Measurements from ENCODE around the gene SERPINB1. TPM values are rescaled to one million over a fixed set of nuclear protein-coding genes. Genes with fewer than 3 reads are reported as not detected.

The SERPINB1 gene
- total and polyA plus RNA-seq, 10 of the 15 experiments (the other 5 are each of a cell fraction or from before 2014, with no cell fraction given): 0.45 to 2.4 (median 0.83) TPM

DNA sequence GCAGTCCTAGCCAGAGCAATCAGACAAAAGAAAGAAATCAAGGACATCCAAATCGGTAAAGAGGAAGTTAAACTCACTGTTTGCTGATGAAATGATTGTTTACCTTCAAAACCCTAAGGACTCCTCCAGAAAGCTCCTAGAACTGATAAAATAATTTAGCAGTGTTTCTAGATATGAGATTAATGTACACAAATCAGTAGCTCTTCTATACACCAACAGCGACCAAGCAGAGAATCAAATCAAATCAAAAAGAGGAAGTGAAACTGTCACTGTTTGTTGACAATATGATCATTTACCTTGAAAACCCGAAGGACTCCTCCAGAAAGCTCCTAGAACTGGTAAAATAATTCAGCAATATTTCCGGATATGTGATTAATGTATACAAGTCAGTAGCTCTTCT is 39.8 kb upstream of the SERPINB1 start:
- no peak overlapping the region for H3K27ac ChIP-seq (ENCODE audit: control insufficient read depth, insufficient read depth)
- no peak overlapping the region for H3K9ac ChIP-seq (ENCODE audit: control insufficient read depth, insufficient read depth, low read length)
- H3K27me3 ChIP-seq (replicated peaks in 1 of 2; ENCODE audit: control insufficient read depth in 2 of 2, insufficient read depth in 2 of 2, low read length in 1 of 2): no peaks in the 10 kb centered on the region
- 0% methylated on average over 4 of the region's 4 CpGs for WGBS (ENCODE audit: insufficient coverage, insufficient replicate concordance, low lambda C conversion rate, missing lambda C conversion rate)
- CTCF ChIA-PET: interaction anchor here (1.0 to 3.8 kb wide), 8 partner anchors 11 to 35 kb away, joined by 3 to 17 read pairs (median 10); no protein-coding TSS in a partner anchor
- no peaks in the 10 kb centered on the region; the same call in 2 of the 3 replicates for H3K9me3 ChIP-seq (replicated peaks; ENCODE audit: control insufficient read depth, insufficient read depth, low read length)
- in situ Hi-C loops (cut with MboI) (no loop called here), intact Hi-C loops (cut with micrococcal nuclease; ENCODE audit: unreplicated experiment) (loop anchor here (2.0 kb wide), 1 partner anchor 19 kb away; no protein-coding TSS in a partner anchor)
- ATAC-seq (peak; percentile 76), DNase-seq (ENCODE audit: low read depth, low spot score) (no peak), FAIRE-seq (no peak)
- SMC1A ChIA-PET (ENCODE audit: uncharacterized antibody, unreplicated experiment): interaction anchor here (1.0 to 2.3 kb wide), 6 partner anchors 14 to 91 kb away, joined by 3 to 28 read pairs (median 4); partner anchors contain the start of gene SERPINB1
- H4K20me1 ChIP-seq (ENCODE audit: control insufficient read depth, insufficient read depth): no peaks in the 10 kb centered on the region
- no peak overlapping the region for H2AFZ ChIP-seq (ENCODE audit: control insufficient read depth, low read depth, low read length)
- no TSS peak for BruUV-seq (replicated peaks)
- no peaks in the 10 kb centered on the region for H3K79me2 ChIP-seq (ENCODE audit: control insufficient read depth, insufficient read depth, low read length)
- no peak overlapping the region; the same call in 1 of the 2 replicates for H3K4me2 ChIP-seq (ENCODE audit: control insufficient read depth, insufficient read depth)
- H3K4me1 ChIP-seq (ENCODE audit: control insufficient read depth, insufficient read depth, low read length): peaks cover 11% of the 10 kb centered on the region
- no peaks in the 10 kb centered on the region for H3K36me3 ChIP-seq (ENCODE audit: control insufficient read depth in 2 of 2, insufficient read depth in 2 of 2, low read length in 1 of 2)
- POLR2A ChIA-PET: interaction anchor here (0.6 to 1.8 kb wide), 4 partner anchors 10 to 59 kb away, joined by 3 to 4 read pairs (median 3); no protein-coding TSS in a partner anchor
- 0 out of 2 replicates have a peak overlapping the region, but pooled peaks have one; percentile 22 for H3K4me3 ChIP-seq
- RAD21 ChIA-PET (ENCODE audit: unreplicated experiment): interaction anchor here (0.8 to 1.9 kb wide), 6 partner anchors 10 to 35 kb away, joined by 3 to 7 read pairs (median 4); no protein-coding TSS in a partner anchor
- TF ChIP-seq MTA2 (IDR thresholded peaks at IDR 0.05; ENCODE audit: low read depth): peak; percentile 79; the same call in 1 of the 2 replicates
- no peak for TF ChIP-seq CBX5 (IDR thresholded peaks at IDR 0.05; ENCODE audit: low read depth)
- peak; percentile 58; the same call in 1 of the 2 replicates for TF ChIP-seq ATF7 (IDR thresholded peaks at IDR 0.05; ENCODE audit: low read depth)
- peak; percentile 74 to 75; a peak in 3 of 4 replicates for TF ChIP-seq IKZF2 (IDR thresholded peaks at IDR 0.05)
- TF ChIP-seq ZNF24 (IDR thresholded peaks at IDR 0.05): peak; percentile 44; the same call in 1 of the 2 replicates
- TF ChIP-seq SPI1 (IDR thresholded peaks at IDR 0.05; ENCODE audit: borderline replicate concordance, insufficient read depth, low read depth, low read length): peak; percentile 96
- TF ChIP-seq MLLT1 (IDR thresholded peaks at IDR 0.05): 0 out of 2 replicates have a peak, but pooled peaks have one; percentile 44
- peak; percentile 68; the same call in 1 of the 2 replicates for TF ChIP-seq NBN (IDR thresholded peaks at IDR 0.05)
- TF ChIP-seq CUX1 (IDR thresholded peaks at IDR 0.05; ENCODE audit: insufficient replicate concordance, low read depth, low read length): no peak
- TF ChIP-seq, protein P1, sequence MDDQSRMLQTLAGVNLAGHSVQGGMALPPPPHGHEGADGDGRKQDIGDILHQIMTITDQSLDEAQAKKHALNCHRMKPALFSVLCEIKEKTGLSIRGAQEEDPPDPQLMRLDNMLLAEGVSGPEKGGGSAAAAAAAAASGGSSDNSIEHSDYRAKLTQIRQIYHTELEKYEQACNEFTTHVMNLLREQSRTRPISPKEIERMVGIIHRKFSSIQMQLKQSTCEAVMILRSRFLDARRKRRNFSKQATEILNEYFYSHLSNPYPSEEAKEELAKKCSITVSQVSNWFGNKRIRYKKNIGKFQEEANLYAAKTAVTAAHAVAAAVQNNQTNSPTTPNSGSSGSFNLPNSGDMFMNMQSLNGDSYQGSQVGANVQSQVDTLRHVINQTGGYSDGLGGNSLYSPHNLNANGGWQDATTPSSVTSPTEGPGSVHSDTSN (IDR thresholded peaks at IDR 0.05; ENCODE audit: insufficient replicate concordance, low read depth, low read length): no peak
- TF ChIP-seq, protein P2, sequence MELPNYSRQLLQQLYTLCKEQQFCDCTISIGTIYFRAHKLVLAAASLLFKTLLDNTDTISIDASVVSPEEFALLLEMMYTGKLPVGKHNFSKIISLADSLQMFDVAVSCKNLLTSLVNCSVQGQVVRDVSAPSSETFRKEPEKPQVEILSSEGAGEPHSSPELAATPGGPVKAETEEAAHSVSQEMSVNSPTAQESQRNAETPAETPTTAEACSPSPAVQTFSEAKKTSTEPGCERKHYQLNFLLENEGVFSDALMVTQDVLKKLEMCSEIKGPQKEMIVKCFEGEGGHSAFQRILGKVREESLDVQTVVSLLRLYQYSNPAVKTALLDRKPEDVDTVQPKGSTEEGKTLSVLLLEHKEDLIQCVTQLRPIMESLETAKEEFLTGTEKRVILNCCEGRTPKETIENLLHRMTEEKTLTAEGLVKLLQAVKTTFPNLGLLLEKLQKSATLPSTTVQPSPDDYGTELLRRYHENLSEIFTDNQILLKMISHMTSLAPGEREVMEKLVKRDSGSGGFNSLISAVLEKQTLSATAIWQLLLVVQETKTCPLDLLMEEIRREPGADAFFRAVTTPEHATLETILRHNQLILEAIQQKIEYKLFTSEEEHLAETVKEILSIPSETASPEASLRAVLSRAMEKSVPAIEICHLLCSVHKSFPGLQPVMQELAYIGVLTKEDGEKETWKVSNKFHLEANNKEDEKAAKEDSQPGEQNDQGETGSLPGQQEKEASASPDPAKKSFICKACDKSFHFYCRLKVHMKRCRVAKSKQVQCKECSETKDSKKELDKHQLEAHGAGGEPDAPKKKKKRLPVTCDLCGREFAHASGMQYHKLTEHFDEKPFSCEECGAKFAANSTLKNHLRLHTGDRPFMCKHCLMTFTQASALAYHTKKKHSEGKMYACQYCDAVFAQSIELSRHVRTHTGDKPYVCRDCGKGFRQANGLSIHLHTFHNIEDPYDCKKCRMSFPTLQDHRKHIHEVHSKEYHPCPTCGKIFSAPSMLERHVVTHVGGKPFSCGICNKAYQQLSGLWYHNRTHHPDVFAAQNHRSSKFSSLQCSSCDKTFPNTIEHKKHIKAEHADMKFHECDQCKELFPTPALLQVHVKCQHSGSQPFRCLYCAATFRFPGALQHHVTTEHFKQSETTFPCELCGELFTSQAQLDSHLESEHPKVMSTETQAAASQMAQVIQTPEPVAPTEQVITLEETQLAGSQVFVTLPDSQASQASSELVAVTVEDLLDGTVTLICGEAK (IDR thresholded peaks at IDR 0.05; ENCODE audit: borderline replicate concordance): no peak
